Lung (tissue), 16 donors: Measurements from ENCODE around the gene KIAA0319L. TPM values are rescaled to one million over a fixed set of nuclear protein-coding genes. Genes with fewer than 3 reads are reported as not detected.

Source experiments
- ATAC-seq: fragments of 200-7000 bp; cut with Tn5 transposase; one replicate; pipeline ENCODE4 v1.9.1; 2020; ENCODE audit warnings: moderate number of reproducible peaks; ENCODE audit not compliant: insufficient read depth, low FRiP score
- DNase-seq, 3 donors: peaks; one replicate each; pipeline ENCODE4 v3.0.0-alpha.2; 2013 to 2017
- H3K27ac ChIP-seq, 2 donors: one replicate each; pipeline ENCODE4 v1.5.1; 2013; ENCODE audit warnings: mild to moderate bottlenecking in 2 of 2, moderate library complexity in 2 of 2, control low read depth in 1 of 2, inconsistent platforms in 1 of 2, low read depth in 1 of 2, low read length in 1 of 2
- H3K27me3 ChIP-seq, 3 donors: one replicate each; pipeline ENCODE4 v1.5.1; 2013; ENCODE audit warnings: low read length in 2 of 3; ENCODE audit not compliant: control insufficient read depth in 3 of 3, insufficient read depth in 3 of 3
- H3K36me3 ChIP-seq, 4 donors: one replicate each; pipeline ENCODE4 v1.5.1; 2013; ENCODE audit warnings: low read length in 4 of 4, mild to moderate bottlenecking in 1 of 4, moderate library complexity in 1 of 4; ENCODE audit not compliant: control insufficient read depth in 4 of 4, insufficient read depth in 4 of 4
- H3K4me1 ChIP-seq, 5 donors: one replicate each; pipeline ENCODE4 v1.5.1; 2013; ENCODE audit warnings: low read length in 5 of 5, mild to moderate bottlenecking in 2 of 5, moderate library complexity in 1 of 5; ENCODE audit not compliant: control insufficient read depth in 5 of 5, insufficient read depth in 5 of 5
- H3K4me3 ChIP-seq: one replicate; pipeline ENCODE4 v1.5.1; 2013; ENCODE audit warnings: mild to moderate bottlenecking, control low read depth, moderate library complexity
- H3K9ac ChIP-seq, 2 donors: one replicate each; pipeline ENCODE4 v1.5.1; 2013; ENCODE audit warnings: low read length in 2 of 2, control low read depth in 1 of 2; ENCODE audit not compliant: insufficient read depth in 1 of 2
- H3K9me3 ChIP-seq, 4 donors: one replicate each; pipeline ENCODE4 v1.5.1; 2013; ENCODE audit warnings: low read length in 3 of 4, mild to moderate bottlenecking in 1 of 4, moderate library complexity in 1 of 4; ENCODE audit not compliant: control insufficient read depth in 4 of 4, insufficient read depth in 3 of 4
- WGBS, 2 donors: extraction: QIAGEN DNeasy Blood & Tissue Kit; methylation state at CpG; one replicate each; pipeline ENCODE4 v1.1.7; 2013; 5-methylcytosine and 5-hydroxymethylcytosine counted together
- long read RNA-seq, 5 donors: transcript quantifications; one replicate each; lab custom pipeline, GENCODE V29; 2026
- polyA plus RNA-seq, 2 donors: library from polyadenylated mRNA; stranded (reverse); fragments of 200-250 nt; gene quantifications; one replicate each; pipeline ENCODE4 v1.2.1, GENCODE V29; 2013
- total RNA-seq, 2 donors: library from RNA; depleted of rRNA in 1 of 2; stranded (reverse); fragments of >200 nt in 1 of 2; gene quantifications; one replicate each; pipeline ENCODE4 v1.2.1, GENCODE V29; 2014 to 2021
- TF ChIP-seq, protein P1 (sequence below): IDR thresholded peaks from 2 replicates; pipeline ENCODE4 v1.5.1; 2012; ENCODE audit warnings: mild to moderate bottlenecking; ENCODE audit errors: control extremely low read depth, extremely low read depth
- donor health status: control.
- donor health status: control.
- donor health status: Bipolar disorder and iron deficiency.
- donor health status: healthy.
- donor health status: DM: yes; HTN: yes; CAD: no.

The KIAA0319L gene
- 100 to 1,000 TPM in 1 of 2 donors, 10 to 100 TPM in 1; 85.6 to 121 TPM for total RNA-seq
- polyA plus RNA-seq = 10 to 100 TPM; 20.3 to 36.2 TPM
- long read RNA-seq, donor 1, full-length matches to known transcripts = 4 of 22 reads
- long read RNA-seq, donor 1, partial matches to known transcripts = 18 of 22 reads
- long read RNA-seq, donor 1, other reads (novel, unspliced or antisense) = 0 of 22 reads
- long read RNA-seq, donor 2, partial matches to known transcripts = 0 of 1 reads
- long read RNA-seq, donor 2, other reads (novel, unspliced or antisense) = 0 of 1 reads
- long read RNA-seq, donor 3, partial matches to known transcripts = 5 of 10 reads
- long read RNA-seq, donor 3, other reads (novel, unspliced or antisense) = 0 of 10 reads
- long read RNA-seq, donor 4, partial matches to known transcripts = 5 of 6 reads
- long read RNA-seq, donor 4, other reads (novel, unspliced or antisense) = 0 of 6 reads
- long read RNA-seq, donor 5, partial matches to known transcripts = 17 of 19 reads
- long read RNA-seq, donor 5, other reads (novel, unspliced or antisense) = 0 of 19 reads

- H3K4me1 ChIP-seq = peaks cover 0 to 54% (median 28%) of the 10 kb centered on the region in 5 donors
These were observed at the start of gene KIAA0319L for GRCh38 chr1:35557118-35557610. TSS of gene KIAA0319L (minus strand) at chr1:35557403. CDS start at chr1:35554491, 2,912 bp downstream.

DNA sequence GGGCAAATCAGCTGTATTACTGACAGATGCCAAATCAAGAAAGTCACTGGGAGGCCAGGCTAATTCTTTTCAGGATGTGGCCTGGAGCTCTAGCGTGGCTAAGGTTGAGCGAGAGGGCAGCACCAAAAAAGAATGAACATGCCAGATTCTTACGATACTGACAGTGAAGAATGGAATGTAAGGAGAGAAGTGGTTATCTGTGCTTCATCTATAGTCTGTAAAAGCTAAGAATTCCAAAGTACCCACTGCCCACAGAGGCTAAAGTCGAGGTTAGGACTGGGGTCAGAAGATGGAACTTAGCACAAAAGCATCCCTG is 48.6 kb upstream of the KIAA0319L start:
- Histone ChIP-seq H3K27ac (no peak overlapping the region), H3K9me3 (no peaks in the 10 kb centered on the region), H3K27me3 (no peaks in the 10 kb centered on the region), H3K36me3 (peaks cover 21 to 46% (median 38%) of the 10 kb centered on the region in 4 donors), H3K9ac (no peak overlapping the region), H3K4me3 (no peak overlapping the region), H3K4me1 (no peaks in the 10 kb centered on the region)
- TF ChIP-seq, protein P1, sequence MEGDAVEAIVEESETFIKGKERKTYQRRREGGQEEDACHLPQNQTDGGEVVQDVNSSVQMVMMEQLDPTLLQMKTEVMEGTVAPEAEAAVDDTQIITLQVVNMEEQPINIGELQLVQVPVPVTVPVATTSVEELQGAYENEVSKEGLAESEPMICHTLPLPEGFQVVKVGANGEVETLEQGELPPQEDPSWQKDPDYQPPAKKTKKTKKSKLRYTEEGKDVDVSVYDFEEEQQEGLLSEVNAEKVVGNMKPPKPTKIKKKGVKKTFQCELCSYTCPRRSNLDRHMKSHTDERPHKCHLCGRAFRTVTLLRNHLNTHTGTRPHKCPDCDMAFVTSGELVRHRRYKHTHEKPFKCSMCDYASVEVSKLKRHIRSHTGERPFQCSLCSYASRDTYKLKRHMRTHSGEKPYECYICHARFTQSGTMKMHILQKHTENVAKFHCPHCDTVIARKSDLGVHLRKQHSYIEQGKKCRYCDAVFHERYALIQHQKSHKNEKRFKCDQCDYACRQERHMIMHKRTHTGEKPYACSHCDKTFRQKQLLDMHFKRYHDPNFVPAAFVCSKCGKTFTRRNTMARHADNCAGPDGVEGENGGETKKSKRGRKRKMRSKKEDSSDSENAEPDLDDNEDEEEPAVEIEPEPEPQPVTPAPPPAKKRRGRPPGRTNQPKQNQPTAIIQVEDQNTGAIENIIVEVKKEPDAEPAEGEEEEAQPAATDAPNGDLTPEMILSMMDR = no peak
- DNase-seq (no peak), ATAC-seq (no peak)
- WGBS, 2 donors = 91 to 93% methylated on average over 4 of the region's 4 CpGs

More at GRCh38 chr1:35557118-35557610, at the start of gene KIAA0319L:
- H3K4me3 ChIP-seq = peak within 1 kb of the TSS; percentile 82
- no peaks in the 10 kb centered on the region for H3K9me3 ChIP-seq
- H3K27me3 ChIP-seq = no peaks in the 10 kb centered on the region
- ATAC-seq = peak; percentile 89
- peak within 1 kb of the TSS; percentile 89 to 99 for H3K27ac ChIP-seq
- TF ChIP-seq, protein P1 = no peak
- DNase-seq = no peak
- WGBS, 2 donors = 0 to 2% methylated on average over 32 to 39 of the region's 39 CpGs
- H3K9ac ChIP-seq = peak within 1 kb of the TSS; percentile 79 to 84
- peaks cover 4 to 13% (median 7%) of the 10 kb centered on the region in 4 donors for H3K36me3 ChIP-seq

GRCh38 chr1:35605071-35605866 is 48.1 kb upstream of the KIAA0319L start:
- H3K9ac ChIP-seq = no peak overlapping the region
- no peak overlapping the region for H3K4me3 ChIP-seq
- TF ChIP-seq, protein P1 = no peak
- no peaks in the 10 kb centered on the region for H3K4me1 ChIP-seq
- no peak overlapping the region for H3K27ac ChIP-seq
- no peaks in the 10 kb centered on the region for H3K9me3 ChIP-seq
- WGBS, 2 donors = 90 to 94% methylated on average over 6 of the region's 6 CpGs
- DNase-seq (no peak), ATAC-seq (no peak)
- no peaks in the 10 kb centered on the region for H3K27me3 ChIP-seq
- H3K36me3 ChIP-seq = peaks cover 23 to 46% (median 38%) of the 10 kb centered on the region in 4 donors
